IPS-18c (cell line): Measurements from ENCODE around the gene AZIN2.
"Not testable (repeated sequence)": the region's sequence is repeated elsewhere in the genome, so short reads cannot be mapped to it uniquely, and the experiment has no call there.

Experiments used
- H3K4me3 ChIP-seq: 2 replicates; pipeline ENCODE4 v1.7.0; 2013; ENCODE audit warnings: low read depth, mild to moderate bottlenecking, low read length, moderate library complexity; ENCODE audit not compliant: insufficient read depth
- H3K9me3 ChIP-seq: one replicate; pipeline ENCODE4 v1.6.1; 2013; ENCODE audit warnings: mild to moderate bottlenecking, low read length, moderate library complexity; ENCODE audit not compliant: control insufficient read depth, insufficient read depth

The AZIN2 gene

GRCh38 chr1:33111965-33112364 is 31.0 kb downstream of the AZIN2 start:
- H3K9me3 ChIP-seq, result no peaks in the 10 kb centered on the region
- H3K4me3 ChIP-seq, result no peak overlapping the region

- Histone ChIP-seq H3K9me3 (no peaks in the 10 kb centered on the region), H3K4me3 (no peak overlapping the region)
These were observed 36.6 kb downstream of the AZIN2 start for GRCh38 chr1:33117440-33118085.

- no peak overlapping the region for H3K4me3 ChIP-seq
These were observed 37.3 kb downstream of the AZIN2 start for GRCh38 chr1:33118274-33118673.

GRCh38 chr1:33119050-33119449 is 38.1 kb downstream of the AZIN2 start:
- Histone ChIP-seq H3K4me3 (no peak overlapping the region), H3K9me3 (no peaks in the 10 kb centered on the region)

More at GRCh38 chr1:33118274-33118673, 37.3 kb downstream of the AZIN2 start:
- H3K9me3 ChIP-seq, result no peaks in the 10 kb centered on the region

- Histone ChIP-seq H3K9me3 (no peaks in the 10 kb centered on the region), H3K4me3 (no peak overlapping the region)
These were observed 38.7 kb downstream of the AZIN2 start for GRCh38 chr1:33119532-33120217.

- H3K4me3 ChIP-seq, result no peak overlapping the region
These were observed 39.7 kb downstream of the AZIN2 start for GRCh38 chr1:33120436-33121231.

GRCh38 chr1:33121728-33122127 is 40.8 kb downstream of the AZIN2 start:
- no peak overlapping the region for H3K4me3 ChIP-seq

More at GRCh38 chr1:33120436-33121231, 39.7 kb downstream of the AZIN2 start:
- H3K9me3 ChIP-seq, result peaks cover 3% of the 10 kb centered on the region

GRCh38 chr1:33122483-33123178 is 41.7 kb downstream of the AZIN2 start:
- H3K4me3 ChIP-seq, result no peak overlapping the region
- H3K9me3 ChIP-seq, result peaks cover 3% of the 10 kb centered on the region

More at GRCh38 chr1:33121728-33122127, 40.8 kb downstream of the AZIN2 start:
- H3K9me3 ChIP-seq, result peaks cover 3% of the 10 kb centered on the region

GRCh38 chr1:33123266-33123665 is 42.3 kb downstream of the AZIN2 start:
- Histone ChIP-seq H3K4me3 (no peak overlapping the region), H3K9me3 (peaks cover 3% of the 10 kb centered on the region)

GRCh38 chr1:33124647-33125046 is 43.7 kb downstream of the AZIN2 start:
- not testable (repeated sequence) for H3K9me3 ChIP-seq, H3K4me3 ChIP-seq

- Histone ChIP-seq H3K9me3 (peaks cover 3% of the 10 kb centered on the region), H3K4me3 (peak overlapping the region; percentile 68)
These were observed 45.6 kb downstream of the AZIN2 start for GRCh38 chr1:33126411-33127000.

- H3K9me3 ChIP-seq, result peaks cover 3% of the 10 kb centered on the region
- H3K4me3 ChIP-seq, result peak overlapping the region; percentile 68
These were observed 46.3 kb downstream of the AZIN2 start for GRCh38 chr1:33127001-33127823.

- Histone ChIP-seq H3K4me3 (no peak overlapping the region), H3K9me3 (peaks cover 3% of the 10 kb centered on the region)
These were observed 47.8 kb downstream of the AZIN2 start for GRCh38 chr1:33128781-33129180.

GRCh38 chr1:33130297-33130696 is 49.3 kb downstream of the AZIN2 start:
- H3K4me3 ChIP-seq, result no peak overlapping the region
- H3K9me3 ChIP-seq, result no peaks in the 10 kb centered on the region

GRCh38 chr1:33131191-33131590 is 50.2 kb downstream of the AZIN2 start:
- no peak overlapping the region for H3K4me3 ChIP-seq
- H3K9me3 ChIP-seq, result no peaks in the 10 kb centered on the region

GRCh38 chr1:33132549-33132948 is 51.6 kb downstream of the AZIN2 start:
- H3K9me3 ChIP-seq, result no peaks in the 10 kb centered on the region
- H3K4me3 ChIP-seq, result no peak overlapping the region
